ENCODE data around the gene NT5C2.

DNA sequence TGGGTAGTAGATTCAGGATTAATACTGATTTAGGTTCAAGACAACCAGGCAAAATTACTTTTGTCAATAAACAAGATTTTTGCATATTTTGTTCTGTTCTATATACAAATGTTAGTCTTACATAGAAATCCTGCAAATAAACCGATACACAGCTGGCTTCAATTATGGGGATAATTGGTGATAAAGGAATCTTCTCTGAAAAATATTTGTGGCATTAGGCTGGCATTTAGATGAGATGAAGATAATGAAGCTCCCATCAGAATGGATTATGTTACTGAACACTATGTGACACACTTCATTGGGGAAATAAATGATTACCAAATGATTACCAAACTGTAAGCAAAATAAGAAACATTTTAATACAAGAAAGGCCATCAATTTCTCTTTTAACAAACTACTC is 65.8 kb downstream of the NT5C2 start:
- TF ChIP-seq, protein P1, sequence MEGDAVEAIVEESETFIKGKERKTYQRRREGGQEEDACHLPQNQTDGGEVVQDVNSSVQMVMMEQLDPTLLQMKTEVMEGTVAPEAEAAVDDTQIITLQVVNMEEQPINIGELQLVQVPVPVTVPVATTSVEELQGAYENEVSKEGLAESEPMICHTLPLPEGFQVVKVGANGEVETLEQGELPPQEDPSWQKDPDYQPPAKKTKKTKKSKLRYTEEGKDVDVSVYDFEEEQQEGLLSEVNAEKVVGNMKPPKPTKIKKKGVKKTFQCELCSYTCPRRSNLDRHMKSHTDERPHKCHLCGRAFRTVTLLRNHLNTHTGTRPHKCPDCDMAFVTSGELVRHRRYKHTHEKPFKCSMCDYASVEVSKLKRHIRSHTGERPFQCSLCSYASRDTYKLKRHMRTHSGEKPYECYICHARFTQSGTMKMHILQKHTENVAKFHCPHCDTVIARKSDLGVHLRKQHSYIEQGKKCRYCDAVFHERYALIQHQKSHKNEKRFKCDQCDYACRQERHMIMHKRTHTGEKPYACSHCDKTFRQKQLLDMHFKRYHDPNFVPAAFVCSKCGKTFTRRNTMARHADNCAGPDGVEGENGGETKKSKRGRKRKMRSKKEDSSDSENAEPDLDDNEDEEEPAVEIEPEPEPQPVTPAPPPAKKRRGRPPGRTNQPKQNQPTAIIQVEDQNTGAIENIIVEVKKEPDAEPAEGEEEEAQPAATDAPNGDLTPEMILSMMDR (IDR thresholded peaks at IDR 0.05): no peak
- TF ChIP-seq POLR2A (IDR thresholded peaks at IDR 0.05) (no peak), POLR2AphosphoS5 (IDR thresholded peaks at IDR 0.05) (no peak)
